HG02970 (cell line): ENCODE results near the gene SLC22A14.
"Not testable (repeated sequence)": the region's sequence is repeated elsewhere in the genome, so short reads cannot be mapped to it uniquely, and the experiment has no call there.

Experiments used
- ATAC-seq: cut with Tn5 transposase; IDR thresholded peaks from one replicate; pipeline ENCODE4 v1.9.1; 2021; ENCODE audit warnings: mild to moderate bottlenecking, moderate library complexity, moderate number of reproducible peaks; ENCODE audit not compliant: unreplicated experiment, low FRiP score

Gene SLC22A14

DNA sequence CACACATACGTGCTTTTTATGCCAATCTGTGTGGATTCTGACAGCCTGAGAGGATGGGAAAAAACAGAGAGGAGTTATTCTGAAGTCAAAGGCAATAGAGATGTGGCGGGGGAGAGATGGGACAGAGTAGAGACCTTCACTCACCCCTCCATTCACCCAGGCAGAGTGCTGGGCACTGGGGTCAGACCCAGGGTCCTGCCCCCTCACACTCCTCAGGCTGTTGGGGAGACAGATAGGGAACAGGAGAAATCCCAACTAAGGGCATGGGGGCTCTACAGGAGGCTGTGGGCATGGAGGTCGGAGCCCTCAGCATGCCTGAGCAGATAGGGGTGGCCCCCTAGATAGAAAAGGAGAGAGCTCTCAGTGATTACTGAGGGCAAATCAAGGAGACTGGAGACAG is 30.3 kb downstream of the SLC22A14 start:
- no peak for ATAC-seq

DNA sequence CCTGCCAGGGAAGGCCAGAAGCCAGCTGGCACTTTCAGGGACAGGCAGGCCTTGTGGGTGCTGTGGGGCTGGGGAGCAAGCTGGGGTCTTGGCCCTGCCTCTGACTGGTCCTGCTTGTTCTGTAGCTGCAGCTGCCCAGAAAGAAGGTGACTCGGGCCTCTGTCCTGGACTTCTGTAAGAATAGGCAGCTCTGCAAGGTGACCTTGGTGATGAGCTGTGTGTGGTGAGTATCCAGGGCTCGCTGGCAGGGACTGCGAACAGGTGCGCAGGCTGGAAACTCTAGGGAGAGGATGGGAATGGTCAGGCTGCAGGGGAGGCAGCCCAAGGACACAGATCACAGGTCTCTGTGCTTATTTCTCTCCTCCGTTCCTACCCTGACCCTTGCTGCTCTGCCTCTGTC is 31.2 kb downstream of the SLC22A14 start:
- ATAC-seq, result no peak

DNA sequence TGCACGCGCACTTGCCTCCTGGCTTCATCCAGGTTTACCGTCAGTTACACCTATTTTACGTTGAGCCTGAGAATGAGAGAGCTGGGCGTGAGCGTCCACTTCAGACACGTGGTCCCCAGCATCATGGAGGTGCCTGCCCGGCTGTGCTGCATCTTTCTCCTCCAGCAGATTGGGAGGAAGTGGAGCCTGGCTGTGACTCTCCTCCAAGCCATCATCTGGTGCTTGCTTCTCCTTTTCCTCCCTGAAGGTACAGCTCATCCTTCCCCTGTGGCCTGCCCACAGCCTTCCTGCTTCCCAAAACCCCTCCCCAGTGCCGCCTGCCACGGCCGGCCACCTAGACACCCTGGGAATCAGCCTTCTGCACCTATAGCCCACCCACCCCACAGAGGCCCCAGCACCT is 31.6 kb downstream of the SLC22A14 start:
- no peak for ATAC-seq

GRCh38 chr3:38314112-38314763 is 32.1 kb downstream of the SLC22A14 start:
- no peak for ATAC-seq

- no peak for ATAC-seq
Observed at GRCh38 chr3:38314764-38315487, 32.8 kb downstream of the SLC22A14 start.

DNA sequence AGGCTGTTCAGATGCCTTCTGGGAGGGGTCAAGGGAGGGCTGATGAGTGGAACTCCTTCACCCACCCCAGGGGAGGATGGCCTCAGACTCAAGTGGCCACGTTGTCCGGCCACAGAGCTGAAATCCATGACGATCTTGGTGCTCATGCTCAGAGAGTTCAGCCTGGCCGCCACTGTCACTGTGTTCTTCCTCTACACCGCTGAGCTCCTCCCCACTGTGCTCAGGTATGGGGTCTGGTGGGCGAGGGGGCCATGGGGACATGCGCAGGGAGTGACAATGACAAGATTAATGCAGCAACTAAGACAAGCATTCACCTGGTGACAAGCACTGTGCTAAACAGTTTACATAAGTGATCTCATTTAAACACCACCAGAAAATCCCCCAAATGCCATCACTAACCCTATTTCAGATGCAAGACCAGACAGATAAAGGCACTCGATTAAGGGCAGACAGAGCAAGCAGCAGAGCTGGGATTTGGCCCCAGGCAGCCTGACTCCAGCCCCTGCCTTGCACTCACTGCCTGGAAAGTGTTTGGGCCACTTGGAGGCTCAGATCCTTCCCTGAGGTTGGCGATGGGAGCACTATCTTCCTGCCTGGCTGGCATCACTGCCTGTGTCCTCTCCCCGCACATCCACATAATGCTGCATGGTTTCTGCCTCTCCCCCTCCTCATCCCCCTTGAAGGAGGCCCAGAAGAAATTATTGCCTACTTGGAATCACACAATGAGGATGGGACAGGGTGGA is 33.6 kb downstream of the SLC22A14 start:
- ATAC-seq, result no peak

DNA sequence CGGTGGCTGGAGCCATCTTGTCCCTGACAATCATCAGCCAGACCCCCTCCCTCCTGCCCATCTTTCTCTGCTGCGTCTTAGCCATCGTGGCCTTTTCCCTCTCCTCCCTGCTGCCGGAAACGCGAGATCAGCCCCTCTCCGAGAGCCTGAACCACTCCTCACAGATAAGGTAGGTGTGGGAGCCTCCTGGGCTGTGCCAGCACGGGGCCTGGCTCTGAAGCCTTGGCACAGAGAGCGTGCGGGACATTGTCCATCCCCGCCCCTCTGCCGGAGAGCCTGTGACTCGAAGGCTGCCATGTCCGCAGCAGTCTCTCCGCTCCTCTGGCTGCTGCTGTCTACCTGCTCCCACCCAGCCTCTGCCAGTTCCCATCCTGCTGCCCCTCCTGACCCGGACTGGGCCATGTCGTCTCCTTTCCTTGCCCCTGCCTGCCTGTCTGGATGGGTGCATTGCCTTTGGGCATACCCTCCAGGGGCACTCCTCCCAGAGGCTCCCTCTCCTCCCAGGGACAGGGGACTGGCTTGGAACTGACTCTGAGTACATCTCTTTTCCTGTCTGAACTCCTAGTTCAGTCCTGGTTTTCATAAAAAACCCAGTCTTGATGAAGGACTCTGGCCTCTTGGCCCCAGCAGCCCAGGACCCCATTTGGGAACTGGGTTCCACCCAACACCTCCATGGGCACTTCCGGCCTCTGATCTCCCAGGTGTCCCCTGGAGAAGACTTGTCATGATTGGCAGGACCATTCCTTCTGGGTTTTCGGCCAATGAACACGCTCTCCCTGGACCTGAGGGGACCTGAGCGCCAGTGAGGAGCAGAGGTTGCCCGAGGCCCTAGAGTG is 34.5 kb downstream of the SLC22A14 start:
- ATAC-seq, result no peak

DNA sequence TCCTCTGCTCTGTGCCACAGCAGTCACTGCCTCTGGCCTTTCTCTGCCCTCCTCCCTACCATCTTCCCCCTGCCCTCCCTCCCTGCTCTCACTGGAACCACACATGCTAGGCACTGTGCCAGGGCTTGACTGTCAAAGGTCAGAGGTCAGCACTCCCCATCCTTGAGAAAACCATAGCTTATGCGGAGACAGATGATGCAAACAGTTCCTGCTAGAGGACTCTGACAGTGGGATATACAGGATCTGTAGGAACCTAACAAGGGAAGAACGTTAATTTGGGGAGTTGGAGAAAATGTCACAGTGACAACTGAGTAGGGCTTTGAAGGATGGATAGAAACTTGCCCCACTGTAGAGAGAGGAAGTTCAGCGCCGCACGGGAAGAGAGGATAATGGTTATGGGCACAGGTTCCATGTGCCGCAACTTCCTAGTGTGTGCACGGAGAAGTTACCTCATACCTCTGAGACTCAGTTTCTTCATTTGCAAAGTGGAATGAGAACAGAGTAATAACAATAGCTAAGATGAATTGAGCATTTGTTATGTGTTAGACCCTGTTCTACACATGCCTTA is 35.2 kb downstream of the SLC22A14 start:
- ATAC-seq, result no peak

DNA sequence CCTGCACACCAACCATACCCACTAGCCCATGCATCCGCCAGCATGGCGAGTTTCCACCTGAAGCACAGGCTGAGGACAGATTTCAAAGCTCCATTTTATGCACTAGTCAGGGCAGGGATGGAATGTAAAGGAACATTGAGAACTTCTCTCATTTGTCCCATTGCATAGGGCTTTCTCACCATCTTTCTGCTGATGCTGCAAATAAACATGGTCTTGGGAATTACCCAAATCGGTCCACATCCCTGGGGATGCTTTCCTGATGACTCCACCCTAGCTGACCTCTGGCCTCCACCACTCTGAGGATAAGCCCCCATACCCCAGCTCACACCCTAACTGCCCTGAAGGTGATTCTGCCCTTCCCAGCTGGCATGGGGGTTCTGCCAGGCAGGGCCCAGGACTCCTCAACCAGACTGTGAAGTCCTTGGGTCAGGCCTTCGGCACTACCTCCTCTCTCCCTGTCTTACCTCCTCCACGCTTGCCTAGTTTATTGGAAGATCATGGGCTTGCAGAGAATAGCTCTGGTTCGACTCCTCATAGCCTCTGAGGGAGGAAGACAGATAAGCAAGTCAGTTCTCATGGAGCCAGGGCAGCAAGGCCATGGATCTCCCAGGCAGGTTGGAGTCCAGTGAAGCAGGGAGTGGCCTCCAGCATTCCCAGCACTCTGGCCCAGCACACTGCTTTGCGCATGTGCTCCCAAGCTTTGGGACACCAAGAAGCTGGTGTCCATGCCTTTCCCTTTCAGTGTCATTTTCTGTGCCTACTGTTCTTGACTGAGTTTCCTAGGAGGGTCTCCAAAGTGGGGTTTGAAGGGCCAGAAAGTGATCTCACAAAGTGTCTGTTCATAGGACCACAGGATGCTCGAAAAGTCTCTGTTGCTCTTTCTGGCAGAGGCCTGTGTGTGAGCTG is 36.9 kb downstream of the SLC22A14 start:
- no peak for ATAC-seq

DNA sequence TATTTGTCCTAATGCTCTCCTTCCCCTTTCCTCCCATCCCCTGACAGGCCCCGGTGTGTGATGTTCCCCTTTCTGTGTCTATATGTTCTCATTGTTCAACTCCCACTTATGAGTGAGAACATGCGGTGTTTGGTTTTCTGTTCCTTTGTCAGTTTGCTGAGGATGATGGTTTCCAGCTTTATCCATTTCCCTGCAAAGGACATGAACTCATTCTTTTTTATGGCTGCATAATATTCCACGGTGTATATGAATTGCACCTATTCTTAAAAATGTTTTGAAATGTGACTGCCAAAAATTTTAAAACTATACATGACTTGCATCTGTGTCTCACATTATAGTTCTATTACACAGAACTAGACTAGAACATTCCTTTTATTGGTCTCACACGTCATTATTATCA is 38.5 kb downstream of the SLC22A14 start:
- not testable (repeated sequence) for ATAC-seq

- no peak for ATAC-seq
Observed at GRCh38 chr3:38323060-38323459, 41.0 kb downstream of the SLC22A14 start.

- ATAC-seq, result no peak
Observed at GRCh38 chr3:38325256-38325655, 43.2 kb downstream of the SLC22A14 start.

DNA sequence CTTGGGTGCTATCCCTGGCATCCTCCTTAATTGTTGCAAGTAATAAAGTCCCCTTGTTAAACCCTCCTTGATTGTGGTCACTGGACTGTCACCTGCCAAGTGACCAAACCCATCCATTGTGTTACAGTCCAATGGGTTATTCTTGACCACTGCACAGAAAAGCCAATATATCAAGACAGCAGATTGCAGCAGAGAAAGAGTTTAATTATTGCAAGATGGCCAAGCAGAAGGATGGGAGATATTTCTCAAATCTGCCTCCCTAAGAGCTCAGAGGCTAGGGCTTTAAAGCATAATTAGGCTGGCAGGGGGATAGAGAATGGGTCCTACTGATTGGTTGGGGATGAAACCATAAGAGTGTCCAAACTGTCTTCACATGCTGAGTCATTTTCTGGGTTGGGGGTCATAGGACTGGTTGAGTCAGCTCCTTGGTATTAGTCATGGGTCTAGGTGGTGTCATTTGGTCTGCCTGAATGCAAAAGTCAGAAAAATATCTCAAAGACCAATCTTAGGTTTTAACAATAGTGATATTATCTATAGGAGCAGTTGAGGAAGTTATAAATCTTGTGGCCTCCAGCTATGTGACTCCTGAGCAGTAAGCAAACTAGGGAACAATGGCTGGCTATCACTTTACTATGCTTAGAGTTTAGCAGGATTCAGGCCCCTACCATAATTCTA is 45.4 kb downstream of the SLC22A14 start:
- no peak for ATAC-seq

- no peak for ATAC-seq
Observed at GRCh38 chr3:38331257-38332022, 49.3 kb downstream of the SLC22A14 start.

DNA sequence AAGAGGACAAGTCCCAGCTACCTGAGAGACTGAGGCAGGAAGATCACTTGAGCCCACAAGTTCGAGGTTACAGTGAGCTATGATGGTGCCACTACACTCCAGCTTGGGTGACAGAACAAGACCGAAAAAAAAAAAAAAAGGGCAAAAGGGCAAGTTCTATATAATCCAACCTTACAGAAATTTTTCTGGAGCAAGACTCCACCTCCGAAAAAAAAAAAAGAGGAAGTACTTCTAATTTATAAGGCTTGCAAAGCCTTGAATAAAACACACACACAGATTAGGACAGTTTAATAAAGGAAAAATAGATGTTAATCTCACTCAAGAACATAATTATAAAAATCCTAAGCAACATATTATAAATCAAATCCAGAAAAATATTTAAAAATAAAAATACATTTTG is 50.1 kb downstream of the SLC22A14 start:
- ATAC-seq, result no peak

- no peak for ATAC-seq
Observed at GRCh38 chr3:38334142-38335055, 52.3 kb downstream of the SLC22A14 start.

- ATAC-seq, result no peak
Observed at GRCh38 chr3:38335263-38335662, 53.2 kb downstream of the SLC22A14 start.
